PFSK-1 (cell line): Measurements from ENCODE around the gene ZNF608.

ENCODE experiments used
- FOXP2 ChIP-seq: optimal IDR thresholded peaks from 2 replicates; pipeline ENCODE3; 2011; ENCODE audit warnings: borderline replicate concordance, control low read depth, inconsistent platforms; ENCODE audit not compliant: insufficient read depth; ENCODE audit errors: extremely low read length, extremely low read depth
- POLR2AphosphoS5 ChIP-seq: IDR thresholded peaks from 2 replicates; pipeline ENCODE4 v1.6.1; 2012; ENCODE audit warnings: low read depth, mild to moderate bottlenecking, control low read depth, low read length, moderate library complexity
- REST ChIP-seq, 2 experiments: IDR thresholded peaks; 2 replicates each; pipeline versions ENCODE4 v1.6.1 to v1.8.0; 2011 to 2012; ENCODE audit warnings: low read depth in 2 of 2, low read length in 2 of 2, control low read depth in 1 of 2, inconsistent platforms in 1 of 2, mild to moderate bottlenecking in 1 of 2, moderate library complexity in 1 of 2; ENCODE audit not compliant: insufficient read depth in 1 of 2
- SIN3A ChIP-seq: IDR thresholded peaks from 2 replicates; pipeline ENCODE4 v1.6.1; 2012; ENCODE audit warnings: mild to moderate bottlenecking, low read length, moderate library complexity, borderline replicate concordance; ENCODE audit not compliant: insufficient read depth
- TAF1 ChIP-seq: IDR thresholded peaks from 2 replicates; pipeline ENCODE4 v1.6.1; 2012; ENCODE audit warnings: low read length, control low read depth, borderline replicate concordance; ENCODE audit not compliant: insufficient read depth

The ZNF608 gene

GRCh38 chr5:124713595-124713994 is 32.8 kb downstream of the ZNF608 start:
- TF ChIP-seq POLR2AphosphoS5 (no peak), SIN3A (no peak), TAF1 (no peak), FOXP2 (no peak), REST (IDR thresholded peaks at IDR 0.05; ENCODE audit: insufficient read depth in 1 of 2, low read depth in 2 of 2, low read length in 2 of 2) (no peak)

GRCh38 chr5:124712731-124713305 is 33.6 kb downstream of the ZNF608 start:
- TF ChIP-seq FOXP2 (no peak), SIN3A (no peak), REST (IDR thresholded peaks at IDR 0.05; ENCODE audit: insufficient read depth in 1 of 2, low read depth in 2 of 2, low read length in 2 of 2) (no peak), TAF1 (no peak), POLR2AphosphoS5 (no peak)

- TF ChIP-seq SIN3A (no peak), FOXP2 (no peak), REST (IDR thresholded peaks at IDR 0.05; ENCODE audit: insufficient read depth in 1 of 2, low read depth in 2 of 2, low read length in 2 of 2) (no peak), TAF1 (no peak), POLR2AphosphoS5 (no peak)
Measured at GRCh38 chr5:124708086-124708485, 38.4 kb downstream of the ZNF608 start.

- TF ChIP-seq FOXP2 (no peak), SIN3A (no peak), POLR2AphosphoS5 (no peak), TAF1 (no peak), REST (IDR thresholded peaks at IDR 0.05; ENCODE audit: insufficient read depth in 1 of 2, low read depth in 2 of 2, low read length in 2 of 2) (no peak)
Measured at GRCh38 chr5:124707520-124707919, 38.9 kb downstream of the ZNF608 start.
